ENCODE data around the gene LRRN3.

GRCh38 chr7:111093496-111093895 is 2.6 kb downstream of the LRRN3 start:
- TF ChIP-seq CTCF (tag by site-specific recombination; IDR thresholded peaks at IDR 0.05) (no peak), YY2 (tag by site-specific recombination; IDR thresholded peaks at IDR 0.05) (no peak), REST (tag by site-specific recombination; IDR thresholded peaks at IDR 0.05) (no peak), ZNF48 (tag by site-specific recombination; IDR thresholded peaks at IDR 0.05) (no peak), ZBTB26 (tag by site-specific recombination; optimal IDR thresholded peaks at IDR 0.05) (no peak), INSM2 (tag by site-specific recombination; IDR thresholded peaks at IDR 0.05) (no peak)
